T-helper 2 cell treated with Interferon-gamma antibody and Interleukin-4, amounts not matched to agents 100 ng/mL and 5 ng/mL, for 36 hours (primary cell): Measurements from ENCODE around the gene GNG2. TPM values are rescaled to one million over a fixed set of nuclear protein-coding genes. Genes with fewer than 3 reads are reported as not detected.

ENCODE experiments used
- intact Hi-C: fragments of 100-400 bp; cut with micrococcal nuclease; formaldehyde crosslinking; loops from one replicate; pipeline ENCODE4 v1.15.1; 2023
- total RNA-seq: library from RNA; stranded (reverse); gene quantifications from 2 replicates; pipeline ENCODE4 v1.2.3, GENCODE V29; 2022

GNG2 gene
- total RNA-seq, 1 donor from 2014 or later = 204 TPM

GRCh38 chr14:51933191-51933590, 72.8 kb downstream of the GNG2 start:
- intact Hi-C loops = no loop called here

GRCh38 chr14:51938137-51938536, 77.7 kb downstream of the GNG2 start:
- intact Hi-C loops = no loop called here

DNA sequence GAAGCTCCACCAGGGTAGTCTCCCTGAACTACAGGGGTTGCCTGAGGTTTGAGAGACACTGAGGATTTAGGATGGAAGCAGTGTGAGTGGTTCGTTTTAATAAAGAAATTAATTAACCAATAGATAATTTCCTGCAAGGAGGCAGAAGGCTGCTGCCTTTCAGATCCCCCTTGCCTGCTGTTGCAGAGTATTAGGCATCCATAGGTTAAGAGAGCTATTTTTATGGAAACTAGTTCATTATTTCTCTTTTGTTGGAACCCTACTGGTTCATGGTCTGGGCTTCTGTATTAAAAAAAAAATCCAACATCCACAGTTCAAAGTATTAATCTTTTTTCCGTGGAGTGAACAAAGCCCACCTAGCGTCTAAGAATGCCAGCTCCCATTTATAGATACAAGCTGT, 78.4 kb downstream of the GNG2 start:
- intact Hi-C loops = no loop called here

DNA sequence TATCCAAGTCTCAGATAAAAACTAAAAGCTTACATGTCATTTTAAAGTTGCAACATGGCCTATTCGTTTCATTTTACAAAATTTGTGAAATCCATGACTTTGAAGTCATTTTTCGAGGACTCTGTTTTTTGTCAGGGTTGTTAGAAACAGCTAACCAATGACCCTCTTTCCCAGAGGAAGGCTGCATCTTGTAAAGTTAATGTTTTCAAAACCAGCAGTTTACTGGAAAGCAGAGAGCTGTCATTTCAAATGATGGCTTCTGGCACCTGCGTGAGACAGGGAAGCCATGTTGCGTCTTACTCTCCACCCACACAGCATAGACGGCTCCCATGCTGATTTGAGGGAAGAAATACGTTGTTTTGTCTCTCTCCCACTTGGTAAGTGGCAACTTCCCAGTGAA, 78.8 kb downstream of the GNG2 start:
- intact Hi-C loops = no loop called here

DNA sequence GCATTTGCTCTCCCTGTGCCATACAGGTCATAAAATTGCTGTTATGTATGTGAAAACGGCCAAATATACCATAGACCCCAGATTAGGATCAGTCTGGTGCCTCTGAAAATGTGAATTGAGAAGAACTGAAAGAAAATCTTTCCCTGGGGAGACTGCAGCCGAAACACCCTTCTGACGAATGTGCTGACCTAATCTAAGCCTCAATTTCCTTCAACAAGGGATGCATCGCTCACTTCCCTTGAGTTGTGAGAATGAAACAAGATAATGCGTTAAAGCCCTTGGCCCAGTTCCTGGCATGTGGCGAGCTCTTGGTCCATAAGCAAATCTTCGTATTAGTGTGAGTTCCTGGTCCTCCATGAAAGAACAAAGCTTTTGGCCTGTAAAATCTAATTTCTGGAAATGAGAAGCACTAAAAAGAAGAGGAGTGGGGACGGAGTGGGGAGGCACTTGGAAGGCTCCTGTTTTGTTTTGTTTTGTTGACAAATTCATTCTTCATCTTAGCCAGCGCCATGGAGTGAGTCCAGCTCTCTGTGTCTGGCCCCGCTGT, 79.4 kb downstream of the GNG2 start:
- intact Hi-C loops = no loop called here

- intact Hi-C loops = no loop called here
Measured at GRCh38 chr14:51942971-51943370, 82.6 kb downstream of the GNG2 start.

DNA sequence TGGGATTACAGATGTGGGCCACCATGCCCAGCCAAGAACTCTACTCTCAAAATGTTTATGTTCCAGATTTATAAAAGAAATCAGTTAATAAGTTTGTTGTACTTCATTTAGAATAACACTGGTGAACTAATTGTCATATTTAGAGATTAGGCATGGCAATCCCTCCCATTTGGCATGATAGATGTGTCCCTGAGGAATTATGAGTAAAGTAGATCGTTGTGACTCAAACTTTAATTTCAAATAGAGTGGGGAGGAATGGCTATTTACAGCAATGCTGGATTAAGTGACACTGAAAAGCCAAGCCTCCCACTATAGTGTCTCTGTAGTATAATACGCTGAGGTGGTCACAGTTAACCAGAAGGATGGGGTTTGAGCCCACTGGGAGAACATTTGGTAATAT, 89.6 kb downstream of the GNG2 start:
- intact Hi-C loops = no loop called here

- intact Hi-C loops = no loop called here
Measured at GRCh38 chr14:51951656-51952055, 91.2 kb downstream of the GNG2 start.

- intact Hi-C loops = no loop called here
Measured at GRCh38 chr14:51954031-51954430, 93.6 kb downstream of the GNG2 start.

DNA sequence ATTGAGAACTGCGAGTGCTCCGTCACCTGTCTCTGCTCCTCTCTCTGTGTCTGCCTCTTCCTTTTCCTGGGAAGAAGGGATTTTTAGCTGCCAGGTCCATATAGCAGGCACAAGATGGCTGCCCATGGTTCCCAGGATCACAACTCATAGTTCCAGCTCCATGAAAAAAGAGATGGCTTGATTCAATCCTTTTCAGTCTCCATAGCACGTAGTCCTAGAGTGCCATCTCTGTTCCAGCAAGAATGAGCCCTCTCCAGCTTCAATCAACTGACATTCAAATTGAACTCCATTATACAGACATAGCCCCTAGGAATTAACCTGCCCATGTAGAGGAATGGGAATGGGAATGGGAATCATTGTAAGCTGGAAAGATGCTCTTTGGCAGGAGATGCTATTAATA, 94.2 kb downstream of the GNG2 start:
- intact Hi-C loops = no loop called here

GRCh38 chr14:51957950-51958349, 97.5 kb downstream of the GNG2 start:
- intact Hi-C loops = no loop called here

- intact Hi-C loops = no loop called here
Measured at GRCh38 chr14:51959928-51960327, 99.5 kb downstream of the GNG2 start.

DNA sequence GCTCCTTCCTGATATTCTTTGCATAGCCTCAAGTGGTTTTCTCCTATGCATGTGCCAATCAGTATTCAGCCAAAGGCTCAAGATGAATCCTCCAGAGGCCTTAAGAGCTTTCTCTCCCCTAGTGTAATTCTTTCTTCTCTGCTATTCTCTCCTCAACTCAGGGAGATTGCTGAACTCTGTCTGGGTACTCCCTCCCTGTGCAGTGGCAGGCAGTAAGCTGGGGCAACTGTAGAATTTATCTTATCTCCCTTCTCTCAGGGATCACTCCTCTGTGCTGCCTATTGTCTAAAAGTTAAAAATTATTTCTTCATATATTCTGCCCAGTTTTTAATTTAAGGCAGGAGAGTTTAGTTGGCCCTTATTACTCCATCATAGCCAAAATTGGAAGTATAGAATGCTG, 100.5 kb downstream of the GNG2 start:
- intact Hi-C loops = no loop called here

DNA sequence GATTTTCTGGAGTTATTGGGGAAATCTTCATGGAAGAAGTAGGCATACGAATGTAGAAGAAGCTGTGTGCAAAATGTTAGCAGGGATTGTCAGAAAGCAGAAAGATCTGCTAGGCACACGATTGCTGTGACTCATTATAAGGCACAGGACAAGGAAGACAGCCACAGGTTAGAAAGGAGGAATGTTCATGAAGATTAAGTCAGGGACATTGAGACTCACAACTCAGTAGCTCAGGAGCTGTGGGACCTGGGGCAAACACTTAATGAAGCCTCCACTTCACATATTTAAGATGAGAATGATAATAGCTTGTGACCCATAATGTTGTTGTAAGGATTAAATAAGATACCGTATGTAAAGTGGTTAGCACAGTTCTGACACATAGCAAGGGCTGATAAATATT, 102.3 kb downstream of the GNG2 start:
- intact Hi-C loops = no loop called here

- intact Hi-C loops = no loop called here
Measured at GRCh38 chr14:51963286-51963685, 102.9 kb downstream of the GNG2 start.

- intact Hi-C loops = no loop called here
Measured at GRCh38 chr14:51967521-51967920, 107.1 kb downstream of the GNG2 start.

DNA sequence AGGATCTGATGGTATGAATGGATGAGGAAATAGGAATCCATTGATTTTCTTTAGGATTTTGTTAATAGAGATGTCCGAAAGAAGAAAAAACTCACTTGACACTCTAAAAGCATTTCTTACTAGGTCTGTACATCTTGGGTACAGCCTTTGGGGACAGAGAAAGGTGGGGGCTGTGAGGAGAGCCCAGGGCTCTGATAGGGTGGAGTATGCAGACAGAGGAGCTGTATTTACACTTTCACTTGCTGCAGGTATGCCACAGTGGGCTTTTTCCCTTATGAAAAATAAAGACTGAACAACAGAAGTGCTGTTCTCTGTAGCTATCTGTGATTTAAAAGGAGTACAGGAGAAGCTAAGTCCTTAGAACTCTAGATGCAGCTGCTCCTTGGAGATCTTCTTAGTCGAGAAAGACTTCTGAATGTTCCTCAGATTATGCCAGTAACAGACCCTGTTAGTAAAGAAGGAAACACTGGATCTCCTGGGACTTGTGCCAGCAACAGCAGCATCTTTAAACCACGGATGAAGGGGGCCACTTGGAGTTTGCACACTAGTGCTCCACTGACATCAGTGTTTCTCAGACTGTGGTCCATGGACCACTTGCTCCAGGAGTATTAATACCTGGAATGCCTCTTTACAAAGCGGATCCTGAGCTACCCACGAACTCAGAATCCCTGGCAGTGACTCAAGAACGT, 109.6 kb downstream of the GNG2 start:
- intact Hi-C loops = no loop called here

DNA sequence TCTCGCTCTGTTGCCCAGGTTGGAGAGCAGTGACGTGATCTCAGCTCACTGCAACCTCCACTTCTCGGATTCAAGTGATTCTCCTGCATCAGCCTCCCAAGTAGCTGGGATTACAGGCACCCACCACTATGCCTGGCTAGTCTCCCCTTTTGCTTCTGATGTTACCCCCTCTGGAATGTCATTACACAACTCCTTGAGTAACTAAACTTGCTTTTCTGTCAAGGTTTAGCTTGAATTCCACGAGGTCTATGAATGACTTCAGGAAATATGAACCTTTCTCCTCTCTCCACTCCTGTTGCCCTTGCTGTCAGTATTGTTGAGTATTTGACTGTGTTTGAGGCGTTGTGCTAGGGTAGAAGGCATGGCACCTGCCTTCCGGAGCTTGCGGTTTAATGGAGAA, 112.2 kb downstream of the GNG2 start:
- intact Hi-C loops = no loop called here

DNA sequence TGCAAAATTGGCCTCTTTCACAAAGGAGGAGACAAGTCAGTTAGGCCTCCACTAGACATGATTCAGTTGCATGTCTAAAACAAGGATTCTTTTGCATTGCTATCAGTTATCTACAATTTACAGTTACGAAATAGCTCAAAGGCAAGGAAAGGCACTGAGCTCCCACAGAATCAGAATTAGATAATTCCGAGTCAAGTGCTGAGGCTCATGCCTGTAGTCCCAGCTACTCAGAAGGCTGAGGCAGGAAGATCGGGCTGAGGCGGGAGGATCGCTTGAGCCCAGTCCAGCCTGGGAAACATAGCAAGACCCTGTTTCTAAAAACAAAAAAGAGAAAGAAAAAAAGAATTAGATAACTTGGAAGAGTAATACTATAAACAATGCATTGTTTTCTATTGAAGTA, 116.7 kb downstream of the GNG2 start:
- intact Hi-C loops = loop anchor here (5.0 kb wide), 2 partner anchors 195 to 695 kb away; no protein-coding TSS in a partner anchor

GRCh38 chr14:51978681-51979085, 118.3 kb downstream of the GNG2 start:
- intact Hi-C loops = loop anchor here (2.0 to 5.0 kb wide), 3 partner anchors 118 to 696 kb away; partner anchors contain the start of gene GNG2

- intact Hi-C loops = loop anchor here (2.0 to 5.0 kb wide), 3 partner anchors 118 to 697 kb away; partner anchors contain the start of gene GNG2
Measured at GRCh38 chr14:51979088-51979709, 118.8 kb downstream of the GNG2 start.

DNA sequence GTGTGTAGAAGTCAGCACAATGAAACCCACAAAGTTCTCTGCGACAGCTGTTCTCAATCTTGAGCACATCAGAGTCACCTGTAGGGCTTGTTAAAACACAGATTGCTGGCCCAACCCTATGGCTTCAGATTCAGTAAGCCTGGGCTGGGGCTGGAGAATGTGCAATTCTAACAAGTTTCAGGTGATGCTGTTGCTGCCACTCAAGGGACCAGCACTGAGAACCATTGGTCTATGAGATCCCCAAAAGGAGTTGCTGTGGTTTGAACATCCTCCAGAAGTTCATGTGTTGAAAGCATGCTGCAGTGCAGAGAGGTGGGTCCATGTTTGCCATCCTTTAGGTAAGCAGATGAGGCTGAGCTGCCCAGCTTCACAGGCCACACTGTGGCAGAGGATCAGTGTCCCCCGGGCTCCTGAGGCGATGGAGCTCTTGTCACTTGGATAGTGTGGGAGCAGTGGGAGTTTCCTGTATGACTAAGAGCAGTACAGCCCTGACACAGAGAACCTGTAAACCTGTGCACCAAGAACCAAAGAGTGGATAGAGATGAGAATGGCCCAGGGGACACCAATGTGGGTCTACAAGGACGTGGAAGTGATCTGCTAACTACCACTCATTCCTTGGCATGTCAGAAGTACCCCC, 120.9 kb downstream of the GNG2 start:
- intact Hi-C loops = no loop called here
